Esophagus muscularis mucosa (tissue), 4 donors: ENCODE data around the gene PIEZO1. TPM values are rescaled to one million over a fixed set of nuclear protein-coding genes. Genes with fewer than 3 reads are reported as not detected.
"Not testable (repeated sequence)": the region's sequence is repeated elsewhere in the genome, so short reads cannot be mapped to it uniquely, and the experiment has no call there.

Source experiments
- DNase-seq: peaks from one replicate; pipeline ENCODE4 v3.0.0-alpha.2; 2017; ENCODE audit errors: extremely low spot score
- H3K27ac ChIP-seq, 4 donors: fragments of 200-600 bp; sonication (generic); replicated peaks in 1 of 4; 1 replicate in 3 of 4; 2 replicates in 1 of 4; pipeline ENCODE4 v1.5.1; 2016 to 2019; ENCODE audit warnings: mild to moderate bottlenecking in 1 of 4
- H3K27me3 ChIP-seq, 4 donors: fragments of 200-600 bp; sonication (generic); one replicate each; pipeline versions ENCODE4 v1.5.1 to v1.6.0; 2016 to 2019
- H3K36me3 ChIP-seq, 4 donors: fragments of 200-600 bp; sonication (generic); one replicate each; pipeline ENCODE4 v1.5.1; 2016 to 2019
- H3K4me1 ChIP-seq, 4 donors: fragments of 200-600 bp; sonication (generic); one replicate each; pipeline ENCODE4 v1.5.1; 2016 to 2019
- H3K4me3 ChIP-seq, 4 donors: fragments of 200-600 bp; sonication (generic); 1 replicate in 2 of 4; 2 replicates in 2 of 4; pipeline ENCODE4 v1.5.1; 2016 to 2019; ENCODE audit warnings: mild to moderate bottlenecking in 4 of 4, moderate library complexity in 1 of 4
- H3K9me3 ChIP-seq, 4 donors: fragments of 200-600 bp; sonication (generic); 1 replicate in 3 of 4; 2 replicates in 1 of 4; pipeline ENCODE4 v1.5.1; 2016 to 2019
- EP300 ChIP-seq: sonication (generic); formaldehyde crosslinking; IDR thresholded peaks from one replicate; pipeline ENCODE4 v1.6.1; 2017; ENCODE audit warnings: antibody characterized with exemption
- POLR2A ChIP-seq: fragments of 450-650 bp; IDR thresholded peaks from one replicate; pipeline ENCODE4 v1.6.1; 2017; ENCODE audit warnings: antibody characterized with exemption, moderate library complexity, mild to moderate bottlenecking, low read depth
- POLR2AphosphoS5 ChIP-seq, 2 donors: sonication (generic); formaldehyde crosslinking; IDR thresholded peaks; one replicate each; pipeline ENCODE4 v1.6.1; 2017; ENCODE audit warnings: antibody characterized with exemption in 2 of 2
- WGBS: methylation state at CpG from one replicate; pipeline ENCODE4 v1.1.5; 2018; 5-methylcytosine and 5-hydroxymethylcytosine counted together
- intact Hi-C: fragments of 100-400 bp; cut with DNase I; formaldehyde crosslinking; loops from one replicate; pipeline ENCODE4 v1.15.1; 2023
- total RNA-seq, 4 donors: library from RNA; depleted of rRNA; stranded (reverse); fragments of >200 nt; gene quantifications; one replicate each; pipeline versions ENCODE4 v1.1.0 to v1.2.1, GENCODE V29; 2016
- TF ChIP-seq, protein P1 (sequence below), 3 experiments: fragments of 200-600 bp in 2 of 3; fragments of 450-650 bp in 1 of 3; sonication (generic) in 2 of 3; IDR thresholded peaks; one replicate each; pipeline ENCODE4 v1.5.1; 2017 to 2019; ENCODE audit warnings: antibody characterized with exemption in 3 of 3, mild to moderate bottlenecking in 2 of 3, moderate library complexity in 1 of 3

PIEZO1 gene
- total RNA-seq, 4 donors from 2014 or later = 140 to 298 (median 182) TPM

DNA sequence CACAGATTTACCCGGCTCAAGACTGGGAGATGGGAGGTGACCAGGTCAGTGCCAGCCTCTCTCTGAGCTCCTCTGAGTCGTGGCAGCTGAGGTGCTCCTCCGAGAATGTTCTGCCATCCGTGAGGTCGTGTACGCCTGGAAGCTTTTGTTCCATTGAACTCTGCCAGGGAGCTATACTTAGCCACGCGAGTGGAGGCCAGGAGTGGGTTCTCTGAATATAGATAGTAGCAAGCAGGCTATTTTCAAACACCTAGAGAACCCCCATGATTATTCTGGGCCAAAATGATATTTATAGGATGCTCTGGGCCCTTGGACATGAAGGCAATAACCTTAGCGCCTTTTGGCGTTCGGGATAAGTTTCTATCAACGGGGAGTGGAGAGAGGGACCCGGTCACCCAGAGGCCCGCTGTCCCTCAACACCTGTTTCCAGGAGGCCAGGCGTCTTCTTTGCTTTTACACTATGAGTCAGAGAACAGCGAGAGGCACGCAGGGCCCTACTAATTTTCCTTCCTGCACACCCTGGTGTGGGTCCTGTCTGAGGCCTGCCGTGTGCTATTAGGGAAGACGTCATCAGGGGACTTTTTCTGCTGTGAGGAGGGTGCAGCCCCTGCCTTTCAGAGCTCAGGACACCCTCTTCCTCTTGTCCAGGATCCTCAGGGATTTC is 111.2 kb downstream of the PIEZO1 start:
- intact Hi-C loops = no loop called here
- no peak for DNase-seq
- Histone ChIP-seq H3K9me3 (no peaks in the 10 kb centered on the region), H3K4me1 (peaks cover 0 to 26% (median 6%) of the 10 kb centered on the region in 4 donors), H3K4me3 (no peak overlapping the region), H3K27ac (no peak overlapping the region), H3K36me3 (peaks cover 0 to 8% (median 3%) of the 10 kb centered on the region in 4 donors), H3K27me3 (peaks cover 0 to 13% (median 9%) of the 10 kb centered on the region in 4 donors)
- WGBS = 94% methylated on average over 19 of the region's 19 CpGs
- no peak for TF ChIP-seq EP300
- TF ChIP-seq, protein P1, sequence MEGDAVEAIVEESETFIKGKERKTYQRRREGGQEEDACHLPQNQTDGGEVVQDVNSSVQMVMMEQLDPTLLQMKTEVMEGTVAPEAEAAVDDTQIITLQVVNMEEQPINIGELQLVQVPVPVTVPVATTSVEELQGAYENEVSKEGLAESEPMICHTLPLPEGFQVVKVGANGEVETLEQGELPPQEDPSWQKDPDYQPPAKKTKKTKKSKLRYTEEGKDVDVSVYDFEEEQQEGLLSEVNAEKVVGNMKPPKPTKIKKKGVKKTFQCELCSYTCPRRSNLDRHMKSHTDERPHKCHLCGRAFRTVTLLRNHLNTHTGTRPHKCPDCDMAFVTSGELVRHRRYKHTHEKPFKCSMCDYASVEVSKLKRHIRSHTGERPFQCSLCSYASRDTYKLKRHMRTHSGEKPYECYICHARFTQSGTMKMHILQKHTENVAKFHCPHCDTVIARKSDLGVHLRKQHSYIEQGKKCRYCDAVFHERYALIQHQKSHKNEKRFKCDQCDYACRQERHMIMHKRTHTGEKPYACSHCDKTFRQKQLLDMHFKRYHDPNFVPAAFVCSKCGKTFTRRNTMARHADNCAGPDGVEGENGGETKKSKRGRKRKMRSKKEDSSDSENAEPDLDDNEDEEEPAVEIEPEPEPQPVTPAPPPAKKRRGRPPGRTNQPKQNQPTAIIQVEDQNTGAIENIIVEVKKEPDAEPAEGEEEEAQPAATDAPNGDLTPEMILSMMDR (IDR thresholded peaks at IDR 0.05) = no peak
- no peak for TF ChIP-seq POLR2A
- TF ChIP-seq POLR2AphosphoS5 (IDR thresholded peaks at IDR 0.05) = no peak

DNA sequence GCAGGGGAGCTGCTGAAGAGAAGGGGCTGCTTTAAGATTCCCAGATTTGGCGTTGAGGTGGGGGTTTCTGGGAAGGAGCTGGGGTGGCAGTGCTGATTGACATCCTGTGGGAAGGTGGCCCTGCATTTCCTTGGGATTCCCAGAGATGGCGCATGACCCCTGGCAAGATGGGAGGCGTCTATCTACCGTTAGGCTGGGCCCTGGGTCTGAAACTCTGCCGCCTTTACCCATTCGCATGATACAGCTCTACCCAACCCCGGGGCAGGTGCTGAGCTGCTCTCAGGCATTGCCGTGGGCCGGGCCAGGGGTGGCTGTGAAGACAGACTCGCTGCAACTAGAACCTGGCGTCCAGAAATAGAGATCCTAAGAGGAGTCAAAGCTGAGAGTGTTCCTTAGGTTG is 112.2 kb downstream of the PIEZO1 start:
- 72% methylated on average over 11 of the region's 11 CpGs for WGBS
- Histone ChIP-seq H3K4me1 (peaks cover 0 to 26% (median 0%) of the 10 kb centered on the region in 4 donors), H3K4me3 (no peak overlapping the region), H3K9me3 (no peaks in the 10 kb centered on the region), H3K27ac (no peak overlapping the region), H3K36me3 (peaks cover 0 to 11% (median 4%) of the 10 kb centered on the region in 4 donors), H3K27me3 (peaks cover 0 to 2% (median under 1%) of the 10 kb centered on the region in 4 donors)
- no peak for DNase-seq
- TF ChIP-seq POLR2AphosphoS5 (IDR thresholded peaks at IDR 0.05) (no peak), POLR2A (no peak), EP300 (no peak)
- TF ChIP-seq, protein P1 (IDR thresholded peaks at IDR 0.05) = no peak
- intact Hi-C loops = no loop called here

DNA sequence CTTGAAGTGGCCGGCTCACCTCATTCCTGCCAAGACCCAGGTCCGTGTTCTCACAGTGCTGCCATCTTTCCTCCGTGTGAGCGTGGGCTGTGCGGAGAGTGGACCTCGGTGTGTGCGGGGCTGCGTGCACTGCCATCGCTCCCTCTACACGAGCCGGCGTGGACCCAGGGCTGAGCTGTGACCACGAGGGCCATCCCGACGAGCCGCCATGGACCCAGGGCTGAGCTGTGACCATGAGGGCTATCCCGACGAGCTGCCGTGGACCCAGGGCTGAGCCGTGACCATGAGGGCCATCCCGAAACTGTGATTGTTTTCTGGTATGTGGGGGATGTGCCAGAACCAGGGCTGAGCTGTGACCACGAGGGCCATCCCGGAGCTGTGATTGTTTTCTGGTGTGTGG is 113.2 kb downstream of the PIEZO1 start:
- WGBS = 85% methylated on average over 3 of the region's 23 CpGs
- intact Hi-C loops = no loop called here
- H3K4me3 ChIP-seq = no peak overlapping the region

DNA sequence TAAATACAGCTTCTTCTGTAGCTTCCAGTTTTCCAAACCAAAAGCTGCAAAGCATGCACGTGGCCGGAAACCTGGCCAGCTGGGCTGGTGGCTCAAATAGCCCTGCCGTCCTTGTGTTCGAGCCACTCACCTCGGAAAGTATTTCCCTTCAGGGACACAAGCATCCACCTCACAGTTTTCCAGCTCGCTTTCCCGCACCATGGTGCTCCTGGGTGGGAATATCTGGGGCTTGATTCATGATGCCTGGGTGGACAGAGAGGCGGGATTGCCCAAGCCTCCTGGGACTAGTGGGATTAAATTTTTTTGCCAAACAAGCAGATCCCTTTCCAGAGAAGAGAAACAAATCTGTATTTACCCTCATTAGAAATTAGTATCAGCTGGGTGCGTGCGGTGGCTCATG is 115.0 kb downstream of the PIEZO1 start:
- H3K27me3 ChIP-seq = no peaks in the 10 kb centered on the region

More for the DNA sequence above, 113.2 kb downstream of the PIEZO1 start:
- H3K9me3 ChIP-seq = no peaks in the 10 kb centered on the region
- no peaks in the 10 kb centered on the region for H3K27me3 ChIP-seq
- DNase-seq = no peak
- peaks cover 0 to 11% (median 4%) of the 10 kb centered on the region in 4 donors for H3K36me3 ChIP-seq
- no peak overlapping the region for H3K27ac ChIP-seq
- TF ChIP-seq EP300 = no peak
- H3K4me1 ChIP-seq = peaks cover 0 to 26% (median 0%) of the 10 kb centered on the region in 4 donors

DNA sequence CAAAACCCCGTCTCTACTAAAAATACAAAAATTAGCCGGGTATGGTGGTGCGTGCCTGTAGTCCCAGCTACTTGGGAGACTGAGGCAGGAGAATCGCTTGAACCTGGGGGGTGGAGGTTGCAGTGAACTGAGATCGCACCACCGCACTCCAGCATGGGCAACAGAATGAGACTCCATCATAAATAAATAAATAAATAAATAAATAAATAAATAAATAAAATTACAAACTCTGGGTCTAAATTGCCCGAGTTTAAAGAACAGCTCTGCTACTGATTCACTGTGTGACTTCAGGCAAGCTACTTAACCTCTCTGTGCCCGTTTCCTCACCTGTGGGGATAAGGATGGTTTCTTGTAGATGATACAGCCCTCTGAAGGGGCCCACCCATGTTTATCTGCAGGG is 115.5 kb downstream of the PIEZO1 start:
- Histone ChIP-seq H3K4me1 (peaks cover 0 to 20% (median 0%) of the 10 kb centered on the region in 4 donors), H3K36me3 (peaks cover 0 to 11% (median 2%) of the 10 kb centered on the region in 4 donors)
- H3K4me3 ChIP-seq, H3K9me3 ChIP-seq, DNase-seq, H3K27me3 ChIP-seq, intact Hi-C loops, H3K27ac ChIP-seq: not testable (repeated sequence)
- 94% methylated on average over 8 of the region's 8 CpGs for WGBS

More for the DNA sequence above, 115.0 kb downstream of the PIEZO1 start:
- Histone ChIP-seq H3K27ac (no peak overlapping the region), H3K9me3 (no peaks in the 10 kb centered on the region), H3K4me3 (no peak overlapping the region), H3K4me1 (peaks cover 0 to 22% (median 0%) of the 10 kb centered on the region in 4 donors), H3K36me3 (peaks cover 0 to 11% (median 4%) of the 10 kb centered on the region in 4 donors)
- TF ChIP-seq POLR2A (no peak), EP300 (no peak), POLR2AphosphoS5 (IDR thresholded peaks at IDR 0.05) (no peak)
- TF ChIP-seq, protein P1 (IDR thresholded peaks at IDR 0.05) = no peak
- DNase-seq = no peak
- WGBS = 85% methylated on average over 9 of the region's 10 CpGs
- intact Hi-C loops = no loop called here
